Endodermal cell (in vitro differentiated cells): ENCODE data around the gene NLN. TPM values are rescaled to one million over a fixed set of nuclear protein-coding genes. Genes with fewer than 3 reads are reported as not detected.
"Not testable (repeated sequence)": the region's sequence is repeated elsewhere in the genome, so short reads cannot be mapped to it uniquely, and the experiment has no call there.

Experiments used
- DNase-seq: peaks from one replicate; pipeline ENCODE4 v3.0.0-alpha.2; 2017
- H3K27ac ChIP-seq: 2 replicates; pipeline ENCODE4 v1.5.1; 2013; ENCODE audit warnings: mild to moderate bottlenecking, low read depth, low read length, moderate library complexity
- H3K27me3 ChIP-seq: 2 replicates; pipeline ENCODE4 v1.6.1; 2013; ENCODE audit warnings: mild to moderate bottlenecking, low read length, moderate library complexity; ENCODE audit not compliant: insufficient read depth, control insufficient read depth, poor library complexity, severe bottlenecking
- H3K36me3 ChIP-seq: 2 replicates; pipeline ENCODE4 v1.7.0; 2013; ENCODE audit warnings: mild to moderate bottlenecking, low read length, moderate library complexity; ENCODE audit not compliant: control insufficient read depth, insufficient read depth
- H3K4me1 ChIP-seq: one replicate; pipeline ENCODE4 v1.7.0; 2013; ENCODE audit warnings: low read length; ENCODE audit not compliant: control insufficient read depth, insufficient read depth
- H3K4me3 ChIP-seq: 2 replicates; pipeline ENCODE4 v1.5.1; 2013; ENCODE audit warnings: mild to moderate bottlenecking, low read length, moderate library complexity
- H3K9ac ChIP-seq: 2 replicates; pipeline ENCODE4 v1.6.1; 2013; ENCODE audit warnings: mild to moderate bottlenecking, low read length, moderate library complexity; ENCODE audit not compliant: poor library complexity, severe bottlenecking; ENCODE audit errors: extremely low read depth
- H3K9me3 ChIP-seq: 2 replicates; pipeline ENCODE4 v1.6.1; 2013; ENCODE audit warnings: mild to moderate bottlenecking, low read length, moderate library complexity; ENCODE audit not compliant: control insufficient read depth
- H3K27ac Mint-ChIP-seq: 2 replicates; pipeline ENCODE4 v1.8.0; 2020; ENCODE audit warnings: mixed read lengths
- H3K27me3 Mint-ChIP-seq: 2 replicates; pipeline ENCODE4 v1.8.0; 2021; ENCODE audit warnings: mild to moderate bottlenecking, mixed read lengths; ENCODE audit not compliant: insufficient read depth
- H3K36me3 Mint-ChIP-seq: 2 replicates; pipeline ENCODE4 v1.8.0; 2020; ENCODE audit warnings: low read depth, mixed read lengths
- H3K4me1 Mint-ChIP-seq: 2 replicates; pipeline ENCODE4 v1.8.0; 2020; ENCODE audit warnings: mixed read lengths
- H3K4me3 Mint-ChIP-seq: 2 replicates; pipeline ENCODE4 v1.8.0; 2020; ENCODE audit warnings: mild to moderate bottlenecking, moderate library complexity, mixed read lengths
- H3K9me3 Mint-ChIP-seq: 2 replicates; pipeline ENCODE4 v1.8.0; 2020; ENCODE audit warnings: mild to moderate bottlenecking, mixed read lengths
- CTCF ChIP-seq: fragments of 200-600 bp; sonication (generic); conservative IDR thresholded peaks from 2 replicates; pipeline ENCODE4 v1.5.0; 2021; ENCODE audit warnings: antibody characterized with exemption, mild to moderate bottlenecking
- WGBS, 2 experiments: methylation state at CpG; one replicate each; pipeline versions ENCODE4 v1.1.5 to v1.1.7; 2013; ENCODE audit warnings: missing lambda C conversion rate in 2 of 2, mixed read lengths in 1 of 2; ENCODE audit not compliant: insufficient coverage in 1 of 2, insufficient read length in 1 of 2; 5-methylcytosine and 5-hydroxymethylcytosine counted together
- total RNA-seq, 2 donors: library from RNA; stranded (reverse); fragmentation: NEBNext Ultra II Directional in 1 of 2; extraction: Animal tissue kit (Norgen Biotek cat#: 25700) in 1 of 2; gene quantifications; 2 replicates in 1 of 2; 3 replicates in 1 of 2; pipeline ENCODE4 v1.2.1, GENCODE V29; 2021

NLN gene
- total RNA-seq, 2 donors from 2014 or later = 110 to 136 TPM

- Mint-ChIP-seq H3K27me3 (no peaks in the 10 kb centered on the region), H3K4me1 (peaks cover 15% of the 10 kb centered on the region), H3K27ac (no peak overlapping the region), H3K9me3 (no peaks in the 10 kb centered on the region), H3K4me3 (no peak overlapping the region), H3K36me3 (peaks cover 4% of the 10 kb centered on the region)
- H3K4me1 ChIP-seq = peaks cover 13% of the 10 kb centered on the region
- no peak overlapping the region for H3K9ac ChIP-seq
- DNase-seq = no peak
- H3K36me3 ChIP-seq = no peaks in the 10 kb centered on the region
- no peak for TF ChIP-seq CTCF
- no peak overlapping the region for H3K27ac ChIP-seq
- no peaks in the 10 kb centered on the region for H3K27me3 ChIP-seq
- no peaks in the 10 kb centered on the region for H3K9me3 ChIP-seq
- H3K4me3 ChIP-seq = no peak overlapping the region
Measured at GRCh38 chr5:65837139-65837538, 115.1 kb downstream of the NLN start.

GRCh38 chr5:65839170-65839569, 117.2 kb downstream of the NLN start:
- H3K9ac ChIP-seq, H3K27me3 ChIP-seq, H3K9me3 Mint-ChIP-seq, H3K27ac ChIP-seq, H3K4me3 Mint-ChIP-seq, H3K36me3 Mint-ChIP-seq, H3K36me3 ChIP-seq, H3K27me3 Mint-ChIP-seq, H3K9me3 ChIP-seq, DNase-seq, H3K4me3 ChIP-seq, H3K27ac Mint-ChIP-seq: not testable (repeated sequence)
- H3K4me1 ChIP-seq = peaks cover 12% of the 10 kb centered on the region
- peaks cover 10% of the 10 kb centered on the region for H3K4me1 Mint-ChIP-seq

- H3K27me3 ChIP-seq = no peaks in the 10 kb centered on the region
- no peak overlapping the region for H3K27ac Mint-ChIP-seq
- no peaks in the 10 kb centered on the region for H3K27me3 Mint-ChIP-seq
- 86 to 89% methylated on average over 1 to 3 of the region's 3 CpGs for WGBS, 2 experiments
- H3K36me3 Mint-ChIP-seq = peaks cover 4% of the 10 kb centered on the region
- no peak for TF ChIP-seq CTCF
- H3K9me3 ChIP-seq = no peaks in the 10 kb centered on the region
- no peak overlapping the region for H3K9ac ChIP-seq
- H3K4me3 ChIP-seq = no peak overlapping the region
- no peaks in the 10 kb centered on the region for H3K36me3 ChIP-seq
- no peaks in the 10 kb centered on the region for H3K9me3 Mint-ChIP-seq
- H3K4me1 Mint-ChIP-seq = peaks cover 7% of the 10 kb centered on the region
- peaks cover 6% of the 10 kb centered on the region for H3K4me1 ChIP-seq
- no peak for DNase-seq
- no peak overlapping the region for H3K27ac ChIP-seq
- H3K4me3 Mint-ChIP-seq = no peak overlapping the region
Measured at GRCh38 chr5:65840071-65840470, 118.1 kb downstream of the NLN start.

- H3K36me3 Mint-ChIP-seq, H3K4me1 Mint-ChIP-seq, H3K9me3 ChIP-seq, H3K27ac Mint-ChIP-seq, H3K9ac ChIP-seq, H3K4me3 ChIP-seq, H3K27me3 ChIP-seq, H3K27me3 Mint-ChIP-seq, DNase-seq, H3K4me1 ChIP-seq, H3K36me3 ChIP-seq, H3K4me3 Mint-ChIP-seq, H3K27ac ChIP-seq, H3K9me3 Mint-ChIP-seq: not testable (repeated sequence)
- 67 to 89% methylated on average over 1 to 2 of the region's 4 CpGs for WGBS, 2 experiments
Measured at GRCh38 chr5:65844763-65845162, 122.8 kb downstream of the NLN start.
